SU-DHL-6 (cell line): ENCODE measurements around the gene CLIP2.

Experiments
- H2AFZ ChIP-seq: fragments of 200-600 bp; sonication (generic); 2 replicates; pipeline ENCODE4 v1.6.1; 2014; ENCODE audit warnings: low read depth, mild to moderate bottlenecking, moderate library complexity, mixed read lengths, antibody characterized with exemption, low read length; ENCODE audit not compliant: severe bottlenecking
- H3F3A ChIP-seq: fragments of 200-600 bp; shearing (Covaris generic); 2 replicates; pipeline ENCODE4 v1.6.0; 2016; ENCODE audit warnings: antibody characterized with exemption, mild to moderate bottlenecking; ENCODE audit not compliant: insufficient read depth
- H3K27ac ChIP-seq: fragments of 200-600 bp; sonication (generic); 2 replicates; pipeline ENCODE4 v1.5.1; 2016; ENCODE audit warnings: low read depth, mild to moderate bottlenecking, low read length, moderate library complexity, mixed read lengths
- H3K27me3 ChIP-seq: fragments of 200-600 bp; sonication (generic), shearing (Covaris generic); 2 replicates; pipeline ENCODE4 v1.6.0; 2014; ENCODE audit warnings: mild to moderate bottlenecking, low read length
- H3K36me3 ChIP-seq: fragments of 200-600 bp; sonication (generic); 2 replicates; pipeline ENCODE4 v1.6.1; 2014; ENCODE audit warnings: mild to moderate bottlenecking, low read length, mixed read lengths
- H3K4me2 ChIP-seq: fragments of 300-600, 200-600 bp; shearing (Covaris generic), sonication (generic); 2 replicates; pipeline ENCODE4 v1.6.0; 2014; ENCODE audit warnings: low read length, low read depth, mild to moderate bottlenecking; ENCODE audit not compliant: poor library complexity, severe bottlenecking
- H3K4me3 ChIP-seq: fragments of 200-600 bp; sonication (generic); 2 replicates; pipeline ENCODE4 v1.5.1; 2014; ENCODE audit warnings: antibody characterized with exemption, low read length, mild to moderate bottlenecking, mixed read lengths; ENCODE audit not compliant: insufficient read depth, poor library complexity, severe bottlenecking
- H3K79me2 ChIP-seq: fragments of 200-600 bp; sonication (generic); 2 replicates; pipeline ENCODE4 v1.6.1; 2014; ENCODE audit warnings: mild to moderate bottlenecking, low read length, moderate library complexity; ENCODE audit not compliant: insufficient read depth
- H3K9ac ChIP-seq: fragments of 200-600 bp; sonication (generic); 2 replicates; pipeline ENCODE4 v1.7.0; 2014; ENCODE audit warnings: mild to moderate bottlenecking, low read length
- H3K9me2 ChIP-seq: fragments of 200-600 bp; sonication (generic); replicated peaks from 2 replicates; pipeline ENCODE4 v1.6.1; 2014; ENCODE audit warnings: low read length; ENCODE audit not compliant: insufficient read depth
- H3K9me3 ChIP-seq: fragments of 200-600 bp; sonication (generic); 2 replicates; pipeline ENCODE4 v1.6.1; 2014; ENCODE audit warnings: low read length, mixed read lengths; ENCODE audit not compliant: insufficient read depth
- H4K20me1 ChIP-seq: fragments of 200-600 bp; sonication (generic); 2 replicates; pipeline ENCODE4 v1.6.1; 2014; ENCODE audit warnings: low read depth, mild to moderate bottlenecking, antibody characterized with exemption, low read length, moderate library complexity, mixed read lengths
- CTCF ChIP-seq: fragments of 200-600 bp; sonication (generic); IDR thresholded peaks from one replicate; pipeline ENCODE4 v1.5.1; 2017; ENCODE audit warnings: antibody characterized with exemption, mild to moderate bottlenecking, low read length, moderate library complexity; ENCODE audit not compliant: insufficient read depth, poor library complexity, severe bottlenecking
- EZH2phosphoT487 ChIP-seq: fragments of 200-600 bp; sonication (generic), shearing (Covaris generic); conservative IDR thresholded peaks from 2 replicates; pipeline ENCODE4 v1.6.1; 2018; ENCODE audit warnings: mild to moderate bottlenecking, antibody characterized with exemption, low read length, moderate library complexity, mixed read lengths

CLIP2 gene

GRCh38 chr7:74395745-74396311 is 106.6 kb downstream of the CLIP2 start:
- Histone ChIP-seq H3K79me2 (no peaks in the 10 kb centered on the region), H2AFZ (no peak overlapping the region), H3K36me3 (no peaks in the 10 kb centered on the region), H4K20me1 (no peaks in the 10 kb centered on the region), H3K9me2 (no peaks in the 10 kb centered on the region), H3K27me3 (no peaks in the 10 kb centered on the region), H3K9me3 (no peaks in the 10 kb centered on the region), H3K9ac (no peak overlapping the region), H3K4me3 (no peak overlapping the region), H3F3A (no peaks in the 10 kb centered on the region), H3K27ac (no peak overlapping the region), H3K4me2 (no peak overlapping the region)
- no peak for TF ChIP-seq CTCF
- TF ChIP-seq EZH2phosphoT487, result no peak

DNA sequence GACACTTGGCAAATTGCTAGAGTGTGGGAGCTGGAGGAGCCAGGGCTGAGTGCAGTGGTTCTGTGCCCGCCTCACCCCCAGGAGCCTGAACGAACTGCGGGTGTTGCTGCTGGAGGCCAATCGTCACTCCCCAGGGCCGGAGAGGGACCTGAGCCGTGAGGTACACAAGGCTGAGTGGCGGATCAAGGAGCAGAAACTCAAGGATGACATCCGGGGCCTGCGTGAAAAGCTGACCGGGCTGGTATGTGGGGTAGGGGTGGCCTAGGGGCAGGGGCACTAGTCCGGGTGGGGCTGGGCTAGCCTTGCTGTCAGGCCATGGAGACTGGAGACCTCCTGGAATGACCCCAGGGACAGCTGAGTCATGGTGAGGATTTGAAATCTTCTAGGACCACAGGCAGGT is 107.8 kb downstream of the CLIP2 start:
- no peaks in the 10 kb centered on the region for H3K9me2 ChIP-seq
- H3K4me2 ChIP-seq, result no peak overlapping the region
- H3K4me3 ChIP-seq, result no peak overlapping the region
- no peaks in the 10 kb centered on the region for H3F3A ChIP-seq
- H4K20me1 ChIP-seq, result no peaks in the 10 kb centered on the region
- no peaks in the 10 kb centered on the region for H3K79me2 ChIP-seq
- no peak overlapping the region for H3K27ac ChIP-seq
- no peak overlapping the region for H2AFZ ChIP-seq
- no peaks in the 10 kb centered on the region for H3K27me3 ChIP-seq
- no peaks in the 10 kb centered on the region for H3K36me3 ChIP-seq
- no peaks in the 10 kb centered on the region for H3K9me3 ChIP-seq
- TF ChIP-seq CTCF (no peak), EZH2phosphoT487 (no peak)
- no peak overlapping the region for H3K9ac ChIP-seq

DNA sequence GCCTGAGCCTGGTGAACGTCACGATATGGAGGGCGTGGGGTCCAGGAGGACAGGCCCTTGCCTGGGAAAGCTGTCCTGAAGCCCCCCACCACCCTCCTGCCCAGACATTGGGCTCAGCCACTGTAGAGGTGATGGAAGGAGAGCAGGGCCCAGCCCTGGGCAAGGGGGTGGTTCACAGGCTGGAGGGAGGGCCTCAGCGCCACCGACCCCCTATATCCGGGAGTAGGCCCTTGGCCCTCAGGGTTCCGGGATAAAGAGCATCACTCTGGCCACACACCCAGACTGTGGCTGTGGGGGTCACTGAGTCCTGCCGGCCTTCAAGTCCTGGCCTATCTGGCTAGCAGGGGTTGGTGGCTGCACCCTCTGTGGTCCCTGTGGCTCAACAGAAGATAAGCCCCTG is 109.2 kb downstream of the CLIP2 start:
- H3K27ac ChIP-seq, result no peak overlapping the region
- no peaks in the 10 kb centered on the region for H4K20me1 ChIP-seq
- H3K9me2 ChIP-seq, result no peaks in the 10 kb centered on the region
- H3K9ac ChIP-seq, result no peak overlapping the region
- no peaks in the 10 kb centered on the region for H3K9me3 ChIP-seq
- H3K27me3 ChIP-seq, result no peaks in the 10 kb centered on the region
- H3K79me2 ChIP-seq, result no peaks in the 10 kb centered on the region
- no peak overlapping the region for H3K4me3 ChIP-seq
- H3K4me2 ChIP-seq, result no peak overlapping the region
- no peak overlapping the region for H2AFZ ChIP-seq
- H3K36me3 ChIP-seq, result no peaks in the 10 kb centered on the region
- no peaks in the 10 kb centered on the region for H3F3A ChIP-seq
- TF ChIP-seq EZH2phosphoT487 (no peak), CTCF (no peak)
